Sciatic nerve (tissue), 2 donors: ENCODE data around the gene TUBB6. TPM values are rescaled to one million over a fixed set of nuclear protein-coding genes. Genes with fewer than 3 reads are reported as not detected.

ENCODE experiments used
- ATAC-seq: fragments of 200-7000 bp; cut with Tn5 transposase; one replicate; pipeline ENCODE4 v1.9.1; 2020; ENCODE audit warnings: mild to moderate bottlenecking, moderate library complexity
- DNase-seq: peaks from one replicate; pipeline ENCODE4 v3.0.0-alpha.2; 2020; ENCODE audit warnings: low spot score
- intact Hi-C: fragments of 100-400 bp; cut with DNase I; formaldehyde crosslinking; loops from one replicate; pipeline ENCODE4 v1.14.2; 2022
- total RNA-seq: library from RNA; stranded (reverse); fragmentation: NEBNext Ultra II Directional; extraction: Animal tissue kit (Norgen Biotek cat#: 25700); gene quantifications from one replicate; pipeline ENCODE4 v1.2.1, GENCODE V29; 2021
- donor health status: DM: no; HTN: no; CAD: no.
- donor health status: DM: no; HTN: no; CAD: no.

The TUBB6 gene
- total RNA-seq, 1 donor from 2014 or later, result 141 TPM

DNA sequence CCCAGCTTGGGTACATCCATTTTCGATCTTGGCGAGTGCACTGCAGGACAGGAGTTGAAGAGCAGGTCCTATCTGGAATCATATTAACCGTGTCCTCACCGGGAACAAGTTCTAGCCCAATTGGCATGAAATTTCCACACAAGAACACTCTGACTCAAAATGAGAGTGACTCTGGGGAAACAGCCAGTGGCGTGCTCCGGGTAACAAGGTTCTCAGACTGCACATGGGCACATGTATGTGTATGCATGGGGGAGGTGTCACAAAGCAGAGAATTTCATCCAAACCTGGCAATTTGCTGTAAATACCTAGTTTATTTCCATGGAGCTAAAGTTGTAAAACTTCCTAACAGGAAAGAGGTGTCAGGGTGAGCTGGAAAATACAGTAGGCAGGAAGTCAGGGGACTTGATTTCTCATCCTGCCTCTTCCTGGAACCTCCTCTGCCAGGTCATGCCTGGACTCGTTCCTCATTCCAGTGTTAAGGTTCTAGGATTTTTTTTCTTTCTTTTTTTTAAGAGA is 1.7 kb downstream of the TUBB6 start:
- intact Hi-C loops, result no loop called here
- no peak for ATAC-seq
- DNase-seq, result no peak

DNA sequence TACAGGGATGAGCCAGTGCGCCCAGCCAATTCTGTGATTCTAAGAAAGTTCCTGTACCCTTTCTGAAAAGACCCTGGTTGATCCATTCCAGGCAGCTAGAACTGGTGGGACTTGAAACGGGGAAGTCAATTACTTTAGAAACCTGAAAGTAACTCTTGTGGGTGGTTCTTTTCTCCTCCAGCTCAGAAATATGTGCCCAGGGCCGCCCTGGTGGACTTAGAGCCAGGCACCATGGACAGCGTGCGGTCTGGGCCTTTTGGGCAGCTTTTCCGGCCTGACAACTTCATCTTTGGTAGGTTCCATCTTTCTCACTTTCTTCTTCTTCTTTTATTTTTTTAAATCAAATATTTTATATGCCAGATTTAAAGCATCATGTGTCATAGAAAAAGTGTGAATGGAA is 2.7 kb downstream of the TUBB6 start:
- DNase-seq, result no peak
- no peak for ATAC-seq
- intact Hi-C loops, result no loop called here

DNA sequence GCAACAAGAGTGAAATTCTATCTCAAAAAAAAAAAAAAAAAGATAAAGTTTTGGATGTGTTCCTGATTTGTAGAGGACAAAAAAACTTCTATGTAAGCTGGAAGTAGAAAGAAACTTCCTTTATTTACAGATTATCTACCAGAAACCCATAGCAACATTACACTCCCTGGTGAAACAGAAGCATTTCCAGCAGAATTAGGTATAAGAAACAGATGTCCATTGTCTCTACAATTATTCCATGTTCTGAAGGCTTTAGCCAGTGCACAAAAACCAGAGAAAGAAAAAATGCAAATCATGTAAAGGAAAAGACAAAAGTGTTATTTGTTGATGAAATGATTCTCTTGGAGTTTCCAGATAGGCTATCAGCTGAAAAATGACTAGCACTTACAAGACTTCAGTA is 4.9 kb downstream of the TUBB6 start:
- no peak for ATAC-seq
- intact Hi-C loops, result no loop called here
- no peak for DNase-seq

DNA sequence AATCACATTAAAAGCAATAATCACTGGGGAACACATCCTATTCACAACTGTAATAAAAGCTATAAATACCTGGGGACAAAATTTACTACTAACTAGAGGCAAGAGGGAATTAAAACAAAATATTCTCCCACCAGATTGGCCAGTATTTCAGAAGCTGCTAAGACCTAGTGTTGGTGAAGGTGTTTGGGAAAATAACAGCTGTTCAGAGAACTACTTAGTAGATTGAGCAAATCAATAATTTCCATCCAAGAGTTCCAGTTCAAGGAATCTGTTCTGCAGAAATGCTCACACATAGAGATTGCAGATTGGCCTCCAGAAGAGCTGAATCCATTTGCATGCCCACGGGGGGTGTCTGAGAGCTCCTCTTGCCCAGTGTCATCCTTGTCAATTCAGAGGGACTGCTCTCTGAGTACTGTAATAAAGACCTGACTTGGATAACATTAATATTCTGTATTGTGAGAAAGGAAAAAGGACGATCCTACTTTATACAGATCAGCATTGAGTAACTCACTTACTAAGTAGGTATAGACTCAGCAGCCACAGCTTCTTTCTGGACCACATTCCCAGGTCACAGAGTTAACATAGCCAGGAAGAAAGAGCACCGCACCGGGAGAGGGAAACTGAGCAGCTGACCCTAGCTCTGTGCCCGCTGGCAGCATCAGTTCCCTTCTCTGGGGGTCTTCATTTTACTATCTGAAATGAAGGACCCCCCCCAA is 5.6 kb downstream of the TUBB6 start:
- ATAC-seq, result no peak
- intact Hi-C loops, result no loop called here

DNA sequence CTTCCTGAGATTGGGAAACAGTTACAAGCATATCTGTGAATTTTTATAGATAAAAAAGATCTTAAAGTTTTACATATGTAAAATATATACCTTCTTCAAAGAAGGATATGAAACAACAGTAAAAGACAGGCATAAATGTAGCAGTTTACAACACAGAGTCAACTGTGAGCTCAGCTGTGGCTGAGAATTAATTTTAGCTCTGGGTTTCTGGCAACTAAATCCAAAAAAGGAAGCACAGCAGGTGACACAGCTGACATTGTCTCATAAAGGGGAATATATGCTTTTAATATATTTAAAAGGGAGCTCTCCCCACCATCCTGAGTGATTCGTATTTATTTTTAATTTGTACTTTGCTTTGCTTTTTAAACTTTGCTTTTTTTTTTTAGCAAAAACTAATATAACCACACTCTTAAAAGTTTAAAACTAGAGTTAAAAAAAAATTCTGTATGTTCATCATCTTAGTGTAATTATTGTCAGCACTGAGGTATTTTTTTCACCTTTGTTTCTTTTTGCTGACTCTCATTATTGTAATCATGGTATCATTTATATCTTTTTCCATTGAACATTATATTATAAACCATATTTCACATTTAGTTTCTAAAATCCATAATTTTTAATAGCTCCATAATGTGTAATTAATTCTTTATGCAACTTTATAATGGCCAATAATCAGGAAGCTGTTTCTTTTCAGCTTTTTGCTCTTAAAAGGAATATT is 6.7 kb downstream of the TUBB6 start:
- intact Hi-C loops, result no loop called here
- DNase-seq (no peak), ATAC-seq (no peak)

More for the DNA sequence above, 5.6 kb downstream of the TUBB6 start:
- DNase-seq, result no peak

DNA sequence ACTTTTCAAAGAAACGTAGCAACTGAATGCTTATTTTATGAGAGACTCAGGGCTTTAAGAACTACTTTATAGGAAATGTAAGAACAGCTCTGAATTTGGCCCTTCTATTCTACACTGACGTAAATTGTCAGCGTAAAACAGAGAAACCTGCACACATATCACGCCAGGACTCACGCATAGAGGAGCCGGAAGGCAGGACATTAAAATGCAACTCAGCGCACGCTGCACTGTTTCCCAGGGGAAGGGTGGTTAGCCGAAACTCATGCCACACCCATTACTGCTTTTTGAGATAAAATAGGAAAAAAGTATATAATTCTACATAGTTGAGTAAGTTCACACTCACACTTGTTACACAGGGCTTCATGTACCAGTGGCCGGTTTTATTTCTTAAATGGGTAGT is 7.4 kb downstream of the TUBB6 start:
- DNase-seq (no peak), ATAC-seq (peak; percentile 47)
- intact Hi-C loops, result no loop called here

DNA sequence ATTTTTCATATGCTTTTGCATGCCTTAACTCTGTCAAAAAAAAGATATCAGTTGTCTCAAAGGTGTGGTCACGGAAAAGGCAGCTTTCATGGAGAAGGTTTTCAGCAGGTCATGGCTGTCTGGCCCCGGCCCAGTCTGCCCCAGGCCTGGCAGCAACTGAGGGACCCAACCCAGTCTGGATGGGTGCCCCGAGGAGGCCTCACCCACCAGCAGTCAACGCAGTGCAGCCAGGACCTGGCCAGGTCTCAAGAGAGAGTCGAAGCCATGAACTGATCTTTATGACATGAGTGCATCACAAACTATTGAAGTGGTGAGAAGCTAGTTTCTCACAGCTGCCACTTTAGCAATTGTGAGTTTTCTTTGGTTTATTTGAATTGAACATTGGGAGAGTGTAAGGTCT is 7.9 kb downstream of the TUBB6 start:
- intact Hi-C loops, result no loop called here
- DNase-seq (no peak), ATAC-seq (peak; percentile 6)

DNA sequence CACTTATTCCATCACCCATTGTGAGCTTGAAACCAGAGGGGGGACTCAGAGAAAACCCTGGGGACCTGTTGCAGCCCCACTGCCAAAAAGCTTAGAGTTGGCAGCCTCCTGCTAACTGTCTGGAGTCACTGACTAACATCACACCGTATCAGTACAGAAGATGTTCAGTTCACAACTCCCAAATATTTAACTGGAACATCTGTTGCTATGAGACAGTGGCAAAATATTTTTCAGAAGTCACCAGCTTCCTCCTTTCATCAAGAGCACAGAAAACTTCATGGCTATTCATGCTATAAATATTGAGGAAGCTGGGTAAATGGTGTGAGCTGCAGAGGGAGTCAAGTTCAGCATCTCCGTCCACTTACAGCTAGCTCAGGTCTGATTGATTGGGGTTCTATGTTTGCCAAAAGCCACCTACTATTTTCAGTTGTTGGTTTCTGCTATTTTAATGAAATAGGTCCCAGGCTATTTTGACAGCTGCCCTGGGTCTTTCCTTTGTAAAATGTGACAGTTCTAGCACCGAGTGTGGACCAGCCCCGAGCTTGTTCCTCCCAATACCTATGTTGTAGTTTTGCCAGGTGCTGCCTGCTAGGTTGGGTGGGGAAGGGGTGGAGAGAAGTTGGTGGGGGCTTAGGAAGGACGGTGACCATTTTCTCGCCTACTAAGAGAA is 9.8 kb downstream of the TUBB6 start:
- ATAC-seq (peak; percentile 77), DNase-seq (no peak)
- intact Hi-C loops, result no loop called here

DNA sequence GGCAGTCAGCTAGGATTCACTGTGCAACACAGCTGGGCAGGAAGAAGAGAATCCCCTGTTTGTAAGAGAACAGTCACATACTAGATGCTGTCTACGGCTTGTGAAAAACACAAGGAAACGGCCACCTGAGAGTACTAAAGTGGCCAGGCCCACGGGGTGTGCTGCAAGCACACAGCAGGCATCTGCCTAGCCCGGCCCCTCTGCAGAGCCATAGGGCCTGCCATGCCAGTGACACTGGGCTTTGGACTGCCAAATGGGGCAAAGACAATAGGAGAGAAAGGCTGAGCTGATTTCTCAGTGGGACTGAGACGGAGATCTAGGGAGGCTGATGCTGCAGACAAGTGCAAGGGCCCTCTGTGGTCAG is 10.3 kb downstream of the TUBB6 start:
- DNase-seq (no peak), ATAC-seq (peak; percentile 55)
- intact Hi-C loops, result no loop called here

DNA sequence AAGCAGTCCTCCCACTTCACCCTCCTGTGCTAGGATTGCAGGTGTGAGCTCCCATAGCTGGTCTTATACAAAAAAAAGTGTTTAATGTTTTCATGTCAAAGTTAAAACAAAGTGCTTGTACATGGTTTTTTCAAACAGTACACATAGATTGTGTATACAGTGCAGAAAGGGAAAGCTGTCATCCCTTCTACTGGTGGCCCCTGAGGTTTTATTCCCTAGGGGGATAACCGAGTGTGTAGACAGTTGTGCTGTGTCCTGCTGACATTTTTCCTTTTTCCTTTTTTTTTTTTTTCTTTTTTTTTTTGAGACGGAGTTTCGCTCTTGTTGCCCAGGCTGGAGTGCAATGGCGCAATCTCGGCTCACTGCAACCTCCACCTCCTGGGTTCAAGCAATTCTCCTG is 10.8 kb downstream of the TUBB6 start:
- ATAC-seq, result no peak

DNA sequence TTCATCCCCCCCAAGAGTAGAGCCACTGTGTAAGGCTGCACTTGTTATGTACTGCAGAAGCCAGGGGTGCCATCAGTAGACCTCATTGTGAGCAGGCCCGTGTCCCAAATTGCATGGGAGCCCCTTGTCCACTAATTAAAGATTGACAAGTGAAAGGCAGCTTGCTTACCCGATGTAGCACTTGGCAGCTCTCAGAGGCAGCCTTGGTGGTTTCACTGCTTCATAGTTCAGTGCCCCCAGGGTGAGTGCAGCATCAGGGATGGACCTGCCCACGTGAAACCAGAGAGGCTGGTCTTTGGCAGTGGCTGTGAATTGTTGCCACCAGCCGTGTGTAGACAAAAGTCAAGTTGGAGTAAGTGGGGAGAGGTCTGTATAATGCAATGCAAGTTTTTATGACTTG is 13.3 kb downstream of the TUBB6 start:
- DNase-seq (no peak), ATAC-seq (no peak)
- intact Hi-C loops, result no loop called here

More for the DNA sequence above, 10.8 kb downstream of the TUBB6 start:
- intact Hi-C loops, result no loop called here
- DNase-seq, result no peak

DNA sequence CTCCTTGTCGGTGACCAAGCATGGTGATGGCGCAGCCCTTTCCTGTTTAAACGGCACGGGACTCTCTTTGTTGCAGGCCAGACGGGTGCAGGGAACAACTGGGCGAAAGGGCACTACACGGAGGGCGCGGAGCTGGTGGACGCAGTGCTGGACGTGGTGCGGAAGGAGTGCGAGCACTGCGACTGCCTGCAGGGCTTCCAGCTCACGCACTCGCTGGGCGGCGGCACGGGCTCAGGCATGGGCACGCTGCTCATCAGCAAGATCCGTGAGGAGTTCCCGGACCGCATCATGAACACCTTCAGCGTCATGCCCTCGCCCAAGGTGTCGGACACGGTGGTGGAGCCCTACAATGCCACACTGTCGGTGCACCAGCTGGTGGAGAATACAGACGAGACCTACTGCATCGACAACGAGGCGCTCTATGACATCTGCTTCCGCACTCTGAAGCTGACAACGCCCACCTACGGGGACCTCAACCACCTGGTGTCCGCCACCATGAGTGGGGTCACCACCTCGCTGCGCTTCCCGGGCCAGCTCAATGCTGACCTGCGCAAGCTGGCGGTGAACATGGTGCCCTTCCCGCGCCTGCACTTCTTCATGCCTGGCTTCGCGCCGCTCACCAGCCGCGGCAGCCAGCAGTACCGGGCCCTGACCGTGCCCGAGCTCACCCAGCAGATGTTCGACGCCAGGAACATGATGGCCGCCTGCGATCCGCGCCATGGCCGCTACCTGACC is 17.1 kb downstream of the TUBB6 start:
- ATAC-seq (no peak), DNase-seq (no peak)
- intact Hi-C loops, result no loop called here

DNA sequence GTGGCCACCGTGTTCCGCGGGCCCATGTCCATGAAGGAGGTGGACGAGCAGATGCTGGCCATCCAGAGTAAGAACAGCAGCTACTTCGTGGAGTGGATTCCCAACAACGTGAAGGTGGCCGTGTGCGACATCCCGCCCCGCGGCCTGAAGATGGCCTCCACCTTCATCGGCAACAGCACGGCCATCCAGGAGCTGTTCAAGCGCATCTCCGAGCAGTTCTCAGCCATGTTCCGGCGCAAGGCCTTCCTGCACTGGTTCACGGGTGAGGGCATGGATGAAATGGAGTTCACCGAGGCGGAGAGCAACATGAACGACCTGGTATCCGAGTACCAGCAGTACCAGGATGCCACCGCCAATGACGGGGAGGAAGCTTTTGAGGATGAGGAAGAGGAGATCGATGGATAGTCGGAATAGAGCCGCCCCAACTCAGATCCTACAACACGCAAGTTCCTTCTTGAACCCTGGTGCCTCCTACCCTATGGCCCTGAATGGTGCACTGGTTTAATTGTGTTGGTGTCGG is 17.7 kb downstream of the TUBB6 start:
- ATAC-seq (no peak), DNase-seq (no peak)
- intact Hi-C loops, result no loop called here

DNA sequence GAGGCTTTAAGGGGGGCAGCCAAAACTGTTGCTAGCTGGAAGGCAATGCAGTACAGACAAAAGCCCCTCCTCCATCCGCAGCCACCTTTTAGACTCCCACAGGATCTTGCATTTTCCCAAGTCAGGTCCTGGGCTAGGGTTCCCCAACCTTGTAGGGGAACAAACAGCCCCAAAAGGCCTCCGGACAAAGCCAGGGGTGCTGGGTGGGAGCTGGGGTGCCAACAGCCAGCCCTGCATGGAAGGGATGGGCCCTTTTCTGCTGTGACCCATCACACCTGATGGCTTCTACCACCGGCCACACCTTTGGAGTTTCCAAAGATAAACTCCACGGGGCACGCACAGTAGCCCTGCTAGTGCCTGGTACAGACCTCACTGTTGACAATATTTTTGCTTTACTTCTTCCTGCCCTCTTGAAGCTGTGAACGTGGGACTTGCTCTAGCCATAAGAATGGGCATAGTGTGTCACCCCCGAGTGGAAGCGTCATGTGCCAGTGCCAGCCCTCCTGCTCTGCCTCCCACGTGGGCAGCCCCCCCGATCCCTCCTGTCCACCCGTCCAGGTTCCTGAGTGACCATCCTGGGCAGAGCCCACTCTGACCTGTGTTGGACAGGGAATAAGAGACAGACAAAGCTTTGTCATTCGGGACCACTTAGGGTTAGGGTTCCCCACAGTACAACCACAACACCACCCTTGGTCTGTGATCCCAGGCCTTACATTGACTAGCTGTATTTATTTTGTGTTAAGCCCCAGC is 18.8 kb downstream of the TUBB6 start:
- ATAC-seq (peak; percentile 29), DNase-seq (no peak)
- intact Hi-C loops, result no loop called here

DNA sequence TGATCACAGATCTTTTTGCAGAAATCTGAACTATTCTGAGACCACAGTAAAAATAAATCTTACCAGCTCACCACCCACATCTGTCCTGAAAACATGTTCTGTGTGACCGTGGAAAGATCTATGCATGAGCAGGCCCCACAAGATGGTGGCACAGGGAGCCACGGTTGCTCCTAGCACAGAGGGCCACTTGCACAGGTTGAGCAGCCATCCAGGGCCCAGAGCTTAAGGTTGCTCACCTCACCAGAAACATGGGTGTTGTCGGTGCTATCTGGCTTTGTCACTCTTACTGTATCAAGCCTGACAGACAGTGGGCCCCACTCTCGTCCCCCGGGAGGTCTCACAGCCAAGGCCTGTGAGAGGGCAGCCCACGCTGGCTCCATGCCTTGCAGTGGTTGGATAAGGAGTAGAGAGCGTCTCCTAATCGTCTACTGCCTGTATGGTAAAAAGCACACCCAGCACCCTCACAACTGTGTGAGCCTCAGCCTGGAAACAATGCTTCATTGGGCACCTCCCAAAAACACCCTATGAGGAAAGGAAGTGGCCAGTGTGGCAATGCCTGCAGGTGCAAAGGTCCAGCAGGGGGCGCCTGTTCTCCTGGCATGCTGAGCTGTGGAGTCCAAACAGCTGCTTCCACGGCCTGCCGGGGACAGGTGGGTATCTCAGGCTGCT is 19.6 kb downstream of the TUBB6 start:
- DNase-seq (peak; percentile 86), ATAC-seq (peak; percentile 73)
- intact Hi-C loops, result no loop called here

DNA sequence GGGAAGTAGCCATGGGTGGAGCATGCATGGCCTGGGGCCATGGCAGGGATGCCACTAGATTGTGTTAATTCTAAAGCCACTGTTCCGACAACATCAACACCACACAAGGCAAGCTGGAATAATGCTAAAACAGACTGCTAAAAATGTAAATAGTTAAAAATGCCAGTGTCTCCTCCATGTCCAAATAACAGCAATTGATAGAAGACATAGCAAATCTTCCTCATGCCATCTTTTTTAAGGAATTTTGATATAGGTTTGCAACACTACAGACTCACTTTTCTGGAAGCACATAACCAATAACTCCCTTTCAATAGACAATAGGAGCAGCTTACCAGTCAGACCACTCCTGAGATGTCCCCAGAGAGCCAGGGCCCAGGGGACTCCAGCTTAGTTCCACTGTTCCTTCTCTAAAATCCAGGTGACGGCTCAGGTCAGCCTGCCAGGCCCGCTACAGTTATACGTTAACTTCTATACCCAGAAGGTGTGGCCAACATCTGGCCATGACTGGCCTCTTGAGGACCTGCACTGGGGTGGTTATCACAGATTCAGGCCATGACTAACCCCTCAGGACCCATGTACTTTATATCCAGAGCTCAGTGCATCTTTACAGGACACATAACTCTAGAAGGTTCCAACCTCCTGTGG is 20.3 kb downstream of the TUBB6 start:
- DNase-seq, result no peak
- ATAC-seq, result no peak
- intact Hi-C loops, result no loop called here

DNA sequence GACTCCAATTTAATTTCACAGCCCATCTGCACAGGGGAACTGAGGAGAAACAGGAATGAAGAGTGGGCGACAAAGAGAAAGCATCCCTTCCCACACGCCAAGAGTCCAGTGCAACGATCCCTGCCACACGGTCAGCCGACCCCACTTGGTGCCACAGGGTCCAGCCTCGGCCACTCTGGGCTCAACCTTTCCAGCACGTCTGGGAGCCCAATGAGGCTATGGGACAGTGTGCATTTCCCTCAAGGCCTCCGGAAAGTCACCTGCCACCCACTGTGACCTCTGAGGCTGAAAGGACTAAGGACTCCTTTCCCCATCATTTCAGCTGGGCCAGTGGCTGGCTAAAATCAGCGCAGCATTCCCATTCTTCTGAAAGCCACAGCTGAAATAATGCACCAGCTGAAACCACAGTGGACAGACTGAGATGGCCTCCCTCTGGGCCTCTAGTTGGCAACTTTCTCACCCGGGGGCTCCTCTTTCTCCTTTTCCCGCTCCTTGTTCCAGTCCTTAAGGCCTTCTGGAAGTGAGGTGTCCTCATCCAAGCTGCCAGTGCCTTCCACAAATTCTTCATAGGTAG is 21.2 kb downstream of the TUBB6 start:
- intact Hi-C loops, result no loop called here
- ATAC-seq (no peak), DNase-seq (no peak)
